Stimulated activated naive CD4-positive, alpha-beta T cell (primary cell): Measurements from ENCODE around the gene GPR3.
"Not testable (repeated sequence)": the region's sequence is repeated elsewhere in the genome, so short reads cannot be mapped to it uniquely, and the experiment has no call there.

ENCODE experiments used
- DNase-seq, 6 experiments: peaks; one replicate each; lab custom pipeline; 2025; lab: John Stamatoyannopoulos, UW

The GPR3 gene

GRCh38 chr1:27398405-27399149, 6.2 kb downstream of the GPR3 start:
- DNase-seq = no peak

DNA sequence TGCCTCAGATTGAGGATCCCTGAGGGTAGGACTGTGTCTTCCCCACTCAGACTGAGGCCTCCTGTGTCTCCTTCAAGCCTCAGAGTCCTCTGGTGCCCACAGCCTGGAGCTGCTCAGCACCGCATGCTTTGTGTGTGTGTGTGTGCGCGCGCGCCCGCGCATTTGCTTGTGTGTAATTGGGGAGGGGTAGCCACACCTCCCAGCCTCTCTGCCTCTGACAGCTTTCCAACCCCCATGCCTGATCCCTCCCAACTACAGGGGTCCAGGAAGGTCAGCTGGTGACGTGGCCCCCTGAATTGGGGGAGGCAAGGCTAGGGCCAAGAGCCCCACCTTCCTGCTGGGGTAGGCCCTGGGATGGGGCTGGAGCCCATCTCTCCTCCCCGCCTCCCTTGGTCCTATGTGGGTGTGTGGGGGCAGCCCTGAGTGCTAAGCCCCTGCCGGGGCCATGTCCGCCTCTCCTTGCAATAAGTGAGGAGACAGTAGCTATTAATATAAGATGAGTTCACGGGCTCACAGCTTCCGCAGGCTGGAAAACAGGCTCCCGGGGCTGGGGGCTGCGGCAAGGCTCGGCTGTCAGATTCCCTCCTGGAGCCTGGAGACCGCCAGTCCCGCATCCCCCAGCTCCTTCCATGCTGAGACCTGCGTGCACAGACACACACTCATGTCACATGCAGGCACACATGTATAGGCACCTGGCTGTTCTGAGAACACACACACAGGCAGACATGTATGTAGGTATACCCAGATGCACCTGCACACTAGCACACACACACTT, 7.0 kb downstream of the GPR3 start:
- no peak for DNase-seq

- DNase-seq = no peak
Observed at GRCh38 chr1:27400082-27400962, 7.9 kb downstream of the GPR3 start.

- no peak for DNase-seq
Observed at GRCh38 chr1:27400963-27401341, 8.5 kb downstream of the GPR3 start.

DNA sequence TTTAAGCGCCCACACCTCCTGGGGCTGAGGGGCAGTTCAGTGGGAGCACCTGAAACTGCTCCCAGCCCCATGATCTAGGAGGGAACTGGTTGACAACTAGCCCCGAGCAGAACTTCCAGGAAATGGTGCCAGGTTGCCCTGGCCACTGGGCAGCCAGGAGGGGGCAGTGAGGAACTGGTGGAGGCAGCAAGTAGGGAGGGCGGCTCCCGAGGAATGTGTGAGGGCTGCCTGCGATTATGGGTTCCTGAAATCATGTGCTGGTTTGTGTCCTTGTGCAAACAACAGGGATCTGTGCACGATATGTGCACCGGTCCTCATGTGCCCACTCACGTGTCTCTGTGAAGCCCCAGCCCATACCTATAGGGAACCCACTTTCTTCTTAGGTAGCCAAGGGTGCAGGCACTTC, 9.9 kb downstream of the GPR3 start:
- DNase-seq = peak in 2 of 6 experiments; percentile 13 to 15

DNA sequence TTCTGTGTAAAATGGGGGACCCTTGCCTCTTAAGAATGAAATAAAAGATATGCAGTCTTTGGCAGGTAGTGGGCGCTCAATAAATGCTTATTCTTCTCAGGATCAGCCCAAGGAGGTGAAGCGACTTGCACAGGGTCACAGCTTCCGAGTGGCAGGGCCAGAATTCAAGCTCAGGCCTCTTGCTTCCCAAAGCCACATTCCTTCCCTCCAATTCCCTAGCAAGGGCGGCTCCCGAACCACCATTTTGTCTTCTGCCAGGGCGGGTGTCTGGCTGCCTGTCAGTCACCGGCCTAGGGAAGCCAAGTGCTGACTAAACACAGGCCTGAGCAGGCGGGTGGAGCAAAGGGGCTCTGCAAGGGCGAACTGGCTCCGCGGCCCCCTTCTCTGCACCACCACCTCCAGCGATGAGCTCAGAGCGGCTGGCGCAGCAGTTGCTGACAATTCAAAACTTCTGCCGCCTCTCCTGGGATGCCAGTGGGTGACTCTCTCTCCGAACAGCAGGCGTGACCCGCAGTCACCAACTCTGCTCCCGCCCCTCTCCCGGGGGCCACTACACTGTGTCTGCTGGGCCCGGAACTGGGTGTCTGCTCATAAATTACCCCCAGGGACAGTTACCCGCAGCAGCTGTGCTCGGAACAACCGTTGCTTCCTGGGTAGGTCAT, 10.8 kb downstream of the GPR3 start:
- DNase-seq = peak in 5 of 6 experiments; percentile 11 to 53 (median 34)

GRCh38 chr1:27403931-27404330, 11.5 kb downstream of the GPR3 start:
- DNase-seq = no peak

- DNase-seq = no peak
Observed at GRCh38 chr1:27405074-27405473, 12.7 kb downstream of the GPR3 start.

DNA sequence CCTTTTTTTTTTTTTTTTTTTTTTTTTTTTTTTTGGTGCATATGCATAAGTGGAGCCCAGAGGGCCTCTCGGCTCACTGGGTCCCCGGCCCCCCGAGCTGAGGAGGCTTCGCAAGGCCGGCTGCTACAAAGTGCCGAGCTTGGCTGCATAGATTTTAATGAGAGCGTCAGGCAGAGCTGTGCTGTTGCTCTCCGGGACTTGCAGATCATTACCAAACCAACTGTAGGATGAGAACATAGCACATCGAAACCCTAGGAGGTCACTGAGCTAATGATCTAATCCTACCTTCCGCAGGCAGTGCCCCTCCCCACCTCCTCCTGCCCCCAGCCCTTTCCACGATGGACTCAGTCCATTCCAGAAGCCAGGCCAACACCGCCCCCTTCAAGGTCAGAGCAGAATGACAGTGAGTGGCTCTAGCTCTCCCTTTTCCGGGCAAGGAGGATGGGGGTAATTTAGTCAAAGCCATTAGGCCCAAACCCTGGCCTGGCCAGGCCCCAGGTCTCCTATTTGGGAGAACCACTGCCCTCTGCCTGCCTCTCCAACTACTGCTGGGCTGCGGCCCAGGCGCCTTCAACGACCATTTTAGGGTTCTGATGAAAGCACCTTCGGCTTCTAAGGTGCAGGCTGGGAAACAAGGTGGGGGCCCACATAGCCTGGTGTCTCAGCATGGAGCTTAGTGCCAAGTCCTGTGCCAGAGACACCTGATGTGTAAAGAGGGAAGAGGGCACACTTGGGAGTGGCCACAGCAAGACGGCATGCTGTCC, 13.4 kb downstream of the GPR3 start:
- not testable (repeated sequence) for DNase-seq

- DNase-seq = no peak
Observed at GRCh38 chr1:27406362-27406680, 13.9 kb downstream of the GPR3 start.

DNA sequence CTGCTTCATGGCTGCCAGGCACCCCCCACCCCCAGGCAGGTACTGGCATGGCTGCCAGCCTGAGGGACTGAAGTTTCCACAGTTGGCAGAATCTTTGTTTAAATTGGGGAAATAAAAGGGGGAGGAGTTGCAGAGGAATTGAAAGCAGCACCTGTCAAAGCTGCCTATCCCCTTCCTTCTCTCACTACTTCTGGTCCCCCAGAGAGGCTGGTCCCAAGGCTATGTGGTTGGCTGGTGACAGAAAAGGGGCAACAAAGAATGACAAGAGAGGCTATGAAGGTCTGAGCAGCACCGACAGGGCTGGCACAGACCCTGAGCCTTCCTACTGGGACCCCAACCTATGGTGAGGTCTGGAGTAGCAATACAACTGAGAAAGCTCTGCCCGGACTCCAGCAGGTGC, 14.4 kb downstream of the GPR3 start:
- DNase-seq = not testable (repeated sequence)

DNA sequence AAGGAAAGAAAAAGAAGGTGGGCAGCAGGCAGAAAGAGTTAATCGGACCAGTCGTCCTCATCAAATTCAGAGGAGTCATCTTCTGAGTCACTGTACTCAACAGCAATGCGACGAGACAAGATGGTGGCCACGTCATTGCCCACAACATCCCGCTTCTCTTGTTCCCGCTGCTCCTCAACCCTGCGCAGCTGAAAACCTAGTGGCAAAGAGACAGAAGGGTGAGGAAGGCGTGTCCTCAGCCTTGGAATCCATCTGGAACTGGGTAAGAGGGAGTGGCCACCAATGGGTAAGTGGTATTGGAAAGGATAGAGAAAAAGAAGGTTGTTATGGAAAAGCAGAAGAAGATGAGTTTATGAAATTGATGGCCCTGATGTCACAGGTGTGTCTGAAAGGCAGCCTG, 15.7 kb downstream of the GPR3 start:
- no peak for DNase-seq

- DNase-seq = no peak
Observed at GRCh38 chr1:27409669-27410068, 17.2 kb downstream of the GPR3 start.

- DNase-seq = no peak
Observed at GRCh38 chr1:27410709-27411108, 18.3 kb downstream of the GPR3 start.

DNA sequence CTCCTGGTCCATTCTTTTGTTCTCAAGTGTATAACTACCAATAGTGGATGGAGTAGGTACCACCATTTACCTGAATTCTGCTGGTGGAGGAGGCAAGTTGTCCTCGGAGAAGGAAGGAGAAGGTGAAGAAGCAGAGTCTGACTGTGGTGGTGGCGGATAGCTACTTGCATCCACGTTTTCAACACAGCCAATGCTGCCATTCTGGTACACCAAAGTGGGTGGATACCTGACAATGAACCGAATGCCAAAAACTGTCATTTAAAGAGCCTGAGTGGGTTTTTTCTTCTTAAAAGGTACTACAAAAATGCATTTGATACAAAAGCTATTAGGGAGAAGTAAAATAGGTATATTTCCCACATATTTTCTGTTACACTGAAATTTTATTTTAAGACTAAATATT, 20.1 kb downstream of the GPR3 start:
- DNase-seq = no peak

- DNase-seq = no peak
Observed at GRCh38 chr1:27413004-27413403, 20.6 kb downstream of the GPR3 start.

DNA sequence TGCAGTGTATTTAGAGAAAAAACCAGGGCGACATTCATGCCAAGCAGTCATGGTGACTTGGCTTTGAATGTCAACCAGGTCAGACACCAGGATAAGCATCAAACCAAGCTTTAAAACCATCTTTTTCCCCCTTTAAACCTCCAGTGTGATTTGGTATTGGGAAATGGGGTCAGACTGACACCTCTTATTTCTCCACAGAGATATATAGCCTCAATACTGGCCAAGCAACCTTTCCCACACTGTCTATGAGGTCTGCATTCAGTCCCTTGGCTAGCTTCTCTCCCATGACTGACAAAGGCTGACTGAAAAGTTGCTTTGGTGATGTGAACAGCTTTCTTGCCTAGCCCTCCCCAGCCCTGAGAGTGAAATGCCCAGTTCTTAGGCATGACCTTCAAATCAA, 21.7 kb downstream of the GPR3 start:
- no peak for DNase-seq

GRCh38 chr1:27416387-27417111, 24.1 kb downstream of the GPR3 start:
- peak; percentile 10 to 62 (median 46) for DNase-seq

DNA sequence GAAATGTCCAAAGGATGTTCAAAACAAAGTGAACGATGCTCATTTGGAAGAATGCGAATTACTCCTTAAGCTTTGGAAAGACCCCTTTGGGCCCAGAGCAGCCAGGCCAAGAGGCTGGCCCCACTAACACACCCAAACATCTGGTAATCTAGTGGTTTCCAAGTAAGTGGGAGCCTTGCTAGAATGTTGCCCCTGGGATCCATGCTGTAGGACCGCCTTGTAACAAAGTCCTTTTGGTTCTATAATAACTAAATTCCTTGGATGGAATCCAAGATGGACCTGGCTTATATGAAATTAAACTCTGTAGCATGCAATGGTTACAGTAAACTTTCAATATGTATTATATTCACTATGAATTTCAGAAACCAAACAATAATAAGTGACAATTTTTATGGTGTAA, 25.3 kb downstream of the GPR3 start:
- DNase-seq = no peak

DNA sequence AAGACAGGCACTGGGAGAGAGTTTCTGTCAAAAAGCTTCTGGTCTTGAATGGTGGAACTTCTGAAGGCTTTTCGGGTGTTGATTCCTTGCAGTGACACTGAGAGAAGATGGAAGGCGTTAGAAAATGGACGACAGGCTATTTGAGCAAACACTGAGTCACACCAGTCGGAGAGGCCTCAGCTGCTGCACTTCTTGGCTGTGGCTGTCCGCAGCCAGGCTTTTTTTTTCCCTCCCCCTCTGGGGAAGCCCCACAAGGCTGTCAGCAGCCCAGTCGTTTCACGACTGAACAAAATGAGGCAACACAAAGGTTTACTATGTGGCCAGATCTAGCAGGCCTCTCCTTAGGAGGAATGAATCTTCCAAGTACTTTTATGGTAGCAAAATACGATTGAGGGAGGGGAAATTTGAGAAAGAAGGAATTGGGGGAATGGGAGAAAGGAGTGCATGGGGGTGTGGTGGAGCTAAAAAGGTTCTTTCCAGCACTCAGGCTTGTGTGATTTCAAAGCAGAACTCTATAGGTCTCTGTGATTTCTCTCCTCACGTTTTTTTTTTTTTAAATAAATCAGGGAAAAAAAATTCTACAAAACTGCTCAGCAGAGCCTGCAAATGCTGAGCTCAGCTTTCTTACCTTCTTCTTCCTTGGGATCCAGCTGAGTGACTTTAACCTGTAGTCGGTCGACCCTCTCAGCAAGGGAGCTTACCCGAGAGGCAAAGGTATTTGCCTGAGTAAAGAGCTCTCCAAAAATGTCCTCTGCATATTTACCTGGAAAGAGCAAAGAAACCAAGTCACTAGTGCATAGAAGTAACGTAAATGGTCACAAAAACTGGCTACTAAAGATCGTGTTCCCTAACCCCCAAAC, 26.1 kb downstream of the GPR3 start:
- DNase-seq = no peak
